Activated naive CD8-positive, alpha-beta T cell treated with anti-CD3 and anti-CD28 coated beads for 36 hours (primary cell): ENCODE data around the gene ALOX12B. TPM values are rescaled to one million over a fixed set of nuclear protein-coding genes. Genes with fewer than 3 reads are reported as not detected.
"Not testable (repeated sequence)": the region's sequence is repeated elsewhere in the genome, so short reads cannot be mapped to it uniquely, and the experiment has no call there.

ENCODE experiments used
- DNase-seq: peaks from one replicate; pipeline ENCODE4 v3.0.0; 2021
- H3K27ac Mint-ChIP-seq: one replicate; pipeline ENCODE4 v1.8.0; 2022; ENCODE audit warnings: mild to moderate bottlenecking, moderate library complexity, mixed read lengths
- H3K27me3 Mint-ChIP-seq: one replicate; pipeline ENCODE4 v1.8.0; 2022; ENCODE audit warnings: mild to moderate bottlenecking, mixed read lengths
- H3K36me3 Mint-ChIP-seq: one replicate; pipeline ENCODE4 v1.8.0; 2021; ENCODE audit warnings: mild to moderate bottlenecking, mixed read lengths
- H3K4me1 Mint-ChIP-seq: one replicate; pipeline ENCODE4 v1.8.0; 2021; ENCODE audit warnings: mixed read lengths
- H3K4me3 Mint-ChIP-seq: one replicate; pipeline ENCODE4 v1.8.0; 2022; ENCODE audit warnings: mild to moderate bottlenecking, moderate library complexity, mixed read lengths
- H3K9me3 Mint-ChIP-seq: one replicate; pipeline ENCODE4 v1.8.0; 2022; ENCODE audit warnings: mixed read lengths
- total RNA-seq, 2 experiments: library from RNA; stranded (reverse); gene quantifications; one replicate each; pipeline ENCODE4 v1.2.3, GENCODE V29; 2021

Gene ALOX12B
- total RNA-seq, 2 experiments from 2014 or later: 3.7 to 4.1 TPM

DNA sequence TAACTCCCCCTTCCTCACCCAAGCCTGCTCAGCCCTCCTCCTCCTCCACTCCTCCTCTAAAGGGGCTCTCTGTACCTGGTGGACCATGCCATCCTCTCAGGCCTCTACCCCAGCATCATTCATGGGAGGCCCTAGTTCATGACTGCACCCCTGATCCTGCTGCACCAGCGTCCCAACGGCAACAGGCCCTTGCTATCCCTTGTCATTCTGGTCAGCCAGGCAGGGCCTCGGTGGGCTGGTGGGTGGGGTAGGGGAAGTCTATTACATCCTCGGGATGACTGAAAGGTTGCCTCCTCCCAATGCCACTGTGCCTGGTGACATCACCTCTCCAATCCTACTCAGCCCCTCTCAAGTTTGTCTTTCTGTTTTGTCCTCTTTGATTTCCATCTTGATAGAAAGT is 19.7 kb downstream of the ALOX12B start:
- Mint-ChIP-seq H3K27ac (no peak overlapping the region), H3K27me3 (peaks cover 42% of the 10 kb centered on the region), H3K4me3 (no peak overlapping the region), H3K4me1 (peaks cover 4% of the 10 kb centered on the region), H3K9me3 (no peaks in the 10 kb centered on the region), H3K36me3 (no peaks in the 10 kb centered on the region)
- DNase-seq: no peak

DNA sequence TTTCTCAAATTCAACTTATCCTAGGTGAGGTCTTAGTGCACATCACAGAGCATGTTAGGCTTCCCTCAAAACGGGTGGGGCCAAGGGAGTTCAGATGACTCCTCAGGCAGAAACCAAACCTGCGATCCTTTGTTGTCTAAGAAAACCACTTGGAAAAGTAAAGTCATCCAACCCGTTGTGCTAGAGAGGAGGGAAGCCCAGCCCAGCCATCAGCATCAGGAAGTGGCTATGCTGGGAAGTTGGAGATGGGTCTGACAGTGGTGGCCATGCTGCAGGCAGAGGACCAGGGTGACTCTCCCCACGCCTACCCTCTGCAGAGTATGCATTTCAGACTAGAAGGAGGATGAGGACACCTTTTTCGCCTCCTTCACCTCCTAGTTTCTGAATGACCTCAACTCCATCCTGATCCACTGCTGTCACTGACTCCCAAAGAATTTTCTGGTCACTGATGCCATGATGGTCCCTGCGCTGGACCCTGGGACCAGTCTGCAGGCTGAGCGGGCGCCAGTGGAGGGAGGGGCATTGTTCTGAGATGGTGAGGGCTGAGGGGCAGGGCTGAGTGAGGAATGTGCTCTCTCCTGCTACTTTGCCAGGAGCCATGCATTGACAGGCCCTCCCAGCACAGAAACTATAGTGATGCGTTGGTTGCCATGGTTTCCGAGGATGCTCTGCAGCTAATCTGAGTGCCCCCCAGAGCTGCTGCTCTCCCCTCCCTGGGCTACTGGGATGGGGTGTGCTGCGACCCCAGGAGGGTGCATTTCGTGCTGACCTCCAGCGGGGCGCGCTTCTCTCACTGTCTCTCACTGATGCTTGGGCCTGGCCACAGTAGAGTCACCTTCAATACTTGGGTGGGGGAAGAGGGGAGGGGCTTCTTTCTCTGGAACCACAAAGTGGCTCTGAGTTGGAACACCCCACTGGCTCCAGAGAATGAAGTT is 20.4 kb downstream of the ALOX12B start:
- no peak overlapping the region for H3K27ac Mint-ChIP-seq
- H3K27me3 Mint-ChIP-seq: peaks cover 42% of the 10 kb centered on the region
- no peaks in the 10 kb centered on the region for H3K36me3 Mint-ChIP-seq
- H3K4me1 Mint-ChIP-seq: no peaks in the 10 kb centered on the region
- H3K9me3 Mint-ChIP-seq: no peaks in the 10 kb centered on the region
- no peak for DNase-seq
- no peak overlapping the region for H3K4me3 Mint-ChIP-seq

DNA sequence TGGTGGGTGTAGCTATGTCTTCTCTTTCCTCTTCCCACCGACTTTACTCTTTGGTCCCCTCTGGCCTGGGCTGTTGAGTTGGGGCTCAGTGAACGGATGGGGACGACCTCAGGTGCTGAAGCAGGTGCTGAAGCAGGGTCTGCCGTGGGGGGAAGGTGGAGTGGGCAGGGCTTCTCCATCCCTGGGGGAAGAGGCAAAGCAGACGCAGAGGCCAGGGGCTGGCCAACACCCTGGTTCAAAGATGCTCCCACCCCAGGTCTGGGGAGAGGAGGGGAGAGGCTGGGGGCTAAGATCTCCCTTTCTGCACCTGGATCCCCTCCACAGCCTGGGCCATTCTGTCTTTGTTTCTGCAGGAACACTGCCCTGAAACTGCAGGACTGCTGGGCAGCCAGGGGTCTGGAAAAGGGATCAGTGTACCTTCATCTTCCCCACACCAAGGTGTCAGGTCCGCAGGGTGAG is 22.9 kb downstream of the ALOX12B start:
- no peaks in the 10 kb centered on the region for H3K36me3 Mint-ChIP-seq
- H3K4me3 Mint-ChIP-seq: no peak overlapping the region
- H3K27me3 Mint-ChIP-seq: peaks cover 54% of the 10 kb centered on the region
- no peaks in the 10 kb centered on the region for H3K9me3 Mint-ChIP-seq
- no peak for DNase-seq
- no peak overlapping the region for H3K27ac Mint-ChIP-seq
- H3K4me1 Mint-ChIP-seq: peaks cover 2% of the 10 kb centered on the region

DNA sequence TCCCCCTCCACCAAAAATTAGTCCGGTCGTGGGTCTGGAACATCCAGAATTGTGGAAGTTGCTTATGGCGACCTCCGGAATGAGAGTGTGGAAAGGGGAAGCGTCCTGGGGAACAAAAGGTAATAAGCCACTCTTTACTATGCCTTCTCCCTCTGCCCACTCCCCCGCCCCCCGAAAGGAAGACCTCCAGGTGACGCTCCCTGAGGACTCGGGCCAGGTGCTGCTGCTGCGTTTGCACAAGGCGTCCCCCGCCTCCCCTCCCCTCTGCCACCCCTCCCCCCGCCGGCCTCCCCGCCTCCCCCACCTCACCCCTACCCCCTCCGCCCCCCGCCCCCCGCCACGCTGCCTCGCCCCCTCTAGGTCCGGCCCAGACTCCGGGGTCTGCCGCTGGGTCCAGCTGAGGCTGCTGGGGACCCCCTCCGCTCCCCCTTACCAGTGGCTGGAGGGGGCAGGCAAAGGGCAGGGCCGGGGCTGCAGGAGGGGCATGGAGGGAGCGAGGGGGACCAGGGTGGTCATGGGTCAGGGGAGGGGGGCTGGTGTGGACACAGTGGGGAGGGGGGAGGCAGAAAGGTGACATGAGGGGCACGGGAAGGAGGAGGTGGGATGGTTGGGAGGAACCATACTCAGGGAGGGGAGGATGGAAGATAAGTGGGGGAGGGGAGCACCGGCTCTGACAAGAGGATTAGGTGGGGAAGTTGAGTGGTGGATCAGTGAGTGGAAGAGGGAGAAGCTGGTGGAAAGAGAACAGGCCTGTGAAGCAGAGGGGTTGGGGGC is 23.6 kb downstream of the ALOX12B start:
- Mint-ChIP-seq H3K4me1 (peaks cover 4% of the 10 kb centered on the region), H3K36me3 (no peaks in the 10 kb centered on the region), H3K27ac (no peak overlapping the region), H3K9me3 (no peaks in the 10 kb centered on the region), H3K27me3 (peaks cover 60% of the 10 kb centered on the region), H3K4me3 (no peak overlapping the region)
- DNase-seq: no peak

DNA sequence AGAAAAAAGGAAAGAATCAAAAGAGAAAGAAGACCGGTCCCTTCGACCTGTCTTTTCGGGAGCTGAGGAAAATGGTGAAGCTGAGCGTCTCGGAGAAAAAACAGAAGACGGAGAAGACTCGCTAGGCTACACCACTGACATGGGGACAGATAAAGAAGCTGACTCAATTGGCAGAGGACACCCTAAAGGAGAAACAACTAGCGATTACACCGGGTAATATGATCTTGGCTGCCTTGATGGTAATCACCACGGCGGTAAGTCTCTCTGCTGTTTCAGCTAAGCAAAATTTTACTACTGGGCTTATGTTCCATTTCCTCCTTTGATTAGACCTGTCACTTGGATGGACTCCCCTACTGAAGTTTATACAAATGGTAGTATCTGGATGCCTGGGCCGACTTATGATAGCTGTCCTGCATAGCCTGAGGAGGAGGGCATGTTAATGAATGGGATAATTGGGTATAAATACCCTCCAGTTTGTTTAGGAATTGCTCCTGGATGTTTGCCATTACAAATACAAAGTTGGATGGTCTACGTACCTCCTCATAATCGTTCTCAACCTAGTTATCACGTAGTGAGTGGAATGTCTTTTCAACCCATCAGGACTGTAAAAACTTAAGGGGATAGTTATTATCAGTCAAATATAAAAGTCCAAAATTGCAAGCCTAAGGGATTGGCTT is 24.6 kb downstream of the ALOX12B start:
- no peak overlapping the region for H3K27ac Mint-ChIP-seq
- no peaks in the 10 kb centered on the region for H3K9me3 Mint-ChIP-seq
- peaks cover 70% of the 10 kb centered on the region for H3K27me3 Mint-ChIP-seq
- DNase-seq: no peak
- no peak overlapping the region for H3K4me3 Mint-ChIP-seq
- no peaks in the 10 kb centered on the region for H3K36me3 Mint-ChIP-seq
- H3K4me1 Mint-ChIP-seq: peaks cover 5% of the 10 kb centered on the region

DNA sequence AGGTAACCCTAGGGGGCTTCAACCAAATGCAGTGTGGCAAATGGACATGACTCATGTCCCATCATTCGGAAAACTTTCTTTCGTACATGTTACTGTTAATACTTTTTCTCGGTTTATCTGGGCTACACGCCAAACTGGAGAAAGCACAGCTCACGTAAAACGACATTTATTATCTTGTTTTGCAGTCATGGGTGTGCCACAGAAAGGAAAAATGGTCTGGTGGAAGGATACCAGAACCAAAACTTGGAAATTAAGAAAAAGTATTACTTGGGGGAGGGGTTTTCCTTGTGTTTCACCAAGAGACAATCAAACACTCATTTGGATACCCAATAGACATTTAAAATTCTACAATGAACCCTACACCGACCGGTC is 25.1 kb downstream of the ALOX12B start:
- H3K36me3 Mint-ChIP-seq: no peaks in the 10 kb centered on the region
- DNase-seq: no peak
- H3K27me3 Mint-ChIP-seq: peaks cover 74% of the 10 kb centered on the region
- peaks cover 6% of the 10 kb centered on the region for H3K4me1 Mint-ChIP-seq
- H3K4me3 Mint-ChIP-seq: no peak overlapping the region
- H3K27ac Mint-ChIP-seq: no peak overlapping the region
- no peaks in the 10 kb centered on the region for H3K9me3 Mint-ChIP-seq

DNA sequence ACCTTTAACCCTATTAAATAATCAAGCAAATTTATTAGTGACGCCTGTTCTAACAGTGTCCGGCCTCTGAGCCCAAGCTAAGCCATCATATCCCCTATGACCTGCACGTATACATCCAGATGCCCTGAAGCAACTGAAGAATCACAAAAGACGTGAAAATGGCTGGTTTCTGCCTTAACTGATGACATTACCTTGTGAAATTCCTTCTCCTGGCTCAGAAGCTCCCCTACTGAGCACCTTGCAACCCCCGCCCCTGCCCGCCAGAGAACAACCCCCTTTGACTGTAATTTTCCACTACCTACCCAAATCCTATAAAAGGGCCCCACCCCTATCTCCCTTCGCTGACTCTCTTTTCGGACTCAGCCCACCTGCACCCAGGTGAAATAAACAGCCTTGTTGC is 25.7 kb downstream of the ALOX12B start:
- not testable (repeated sequence) for H3K4me3 Mint-ChIP-seq, DNase-seq, H3K36me3 Mint-ChIP-seq, H3K9me3 Mint-ChIP-seq, H3K4me1 Mint-ChIP-seq, H3K27ac Mint-ChIP-seq
- peaks cover 80% of the 10 kb centered on the region for H3K27me3 Mint-ChIP-seq

DNA sequence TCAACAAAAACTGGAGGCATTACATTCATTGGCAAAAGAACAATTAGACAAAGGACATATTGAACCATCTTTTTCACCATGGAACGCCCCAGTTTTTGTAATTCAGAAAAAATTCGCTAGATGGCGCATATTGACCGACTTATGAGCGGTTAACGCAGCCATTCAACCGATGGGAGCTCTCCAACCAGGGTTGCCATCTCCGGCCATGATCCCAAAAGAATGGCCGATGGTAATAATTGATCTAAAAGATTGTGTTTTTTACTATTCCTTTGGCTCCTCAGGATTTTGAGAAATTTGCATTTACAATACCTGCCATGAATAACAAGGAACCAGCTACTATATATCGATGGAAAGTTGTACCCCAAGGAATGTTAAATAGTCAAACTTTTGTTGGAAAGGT is 27.2 kb downstream of the ALOX12B start:
- Mint-ChIP-seq H3K4me3 (no peak overlapping the region), H3K9me3 (no peaks in the 10 kb centered on the region), H3K4me1 (peaks cover 21% of the 10 kb centered on the region), H3K27ac (no peak overlapping the region), H3K27me3 (peaks cover 87% of the 10 kb centered on the region), H3K36me3 (no peaks in the 10 kb centered on the region)
- peak; percentile 47 for DNase-seq

DNA sequence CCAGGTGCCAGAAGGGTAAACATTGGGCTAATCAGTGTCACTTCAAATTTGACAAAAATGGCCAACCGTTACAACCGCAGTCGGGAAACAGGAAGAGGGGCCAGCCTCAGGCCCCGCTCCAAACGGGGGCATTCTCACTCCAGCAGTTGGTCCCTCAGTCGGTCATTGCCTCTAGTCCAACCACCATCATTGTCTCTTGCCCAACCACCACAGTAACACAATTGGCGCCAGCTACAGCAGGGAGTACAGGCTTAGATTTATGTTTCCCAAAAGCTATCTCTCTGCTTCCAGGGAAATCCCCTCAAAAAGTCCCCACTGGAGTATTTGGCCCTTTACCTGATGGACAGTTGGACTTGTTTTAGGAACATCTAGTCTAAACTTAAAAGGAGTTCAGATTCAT is 28.4 kb downstream of the ALOX12B start:
- H3K9me3 Mint-ChIP-seq: no peaks in the 10 kb centered on the region
- H3K36me3 Mint-ChIP-seq: no peaks in the 10 kb centered on the region
- peaks cover 77% of the 10 kb centered on the region for H3K27me3 Mint-ChIP-seq
- H3K4me3 Mint-ChIP-seq: no peak overlapping the region
- H3K4me1 Mint-ChIP-seq: peaks cover 21% of the 10 kb centered on the region
- no peak for DNase-seq
- no peak overlapping the region for H3K27ac Mint-ChIP-seq

DNA sequence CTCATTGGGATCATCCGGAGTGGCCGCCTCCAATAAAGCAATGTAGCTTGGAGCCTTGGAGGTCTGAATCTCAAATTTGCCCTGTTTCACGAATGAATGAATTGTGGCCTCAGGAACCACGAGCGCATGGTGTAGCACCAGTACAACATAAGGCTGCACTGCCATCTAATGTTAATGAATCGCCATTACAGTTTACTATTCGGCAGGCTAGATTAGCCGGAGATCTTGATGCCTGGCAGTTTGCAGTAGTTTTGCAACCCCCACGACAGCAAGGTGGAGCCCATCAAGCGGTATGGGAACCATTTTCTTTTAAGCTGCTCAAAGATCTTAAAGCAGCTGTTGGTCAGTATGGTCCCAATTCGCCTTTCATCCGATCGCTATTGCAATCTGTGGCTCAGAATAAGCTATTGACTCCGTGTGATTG is 29.8 kb downstream of the ALOX12B start:
- no peaks in the 10 kb centered on the region for H3K9me3 Mint-ChIP-seq
- H3K36me3 Mint-ChIP-seq: no peaks in the 10 kb centered on the region
- peaks cover 21% of the 10 kb centered on the region for H3K4me1 Mint-ChIP-seq
- H3K27me3 Mint-ChIP-seq: peaks cover 65% of the 10 kb centered on the region
- no peak overlapping the region for H3K27ac Mint-ChIP-seq
- H3K4me3 Mint-ChIP-seq: no peak overlapping the region
- peak; percentile 49 for DNase-seq

DNA sequence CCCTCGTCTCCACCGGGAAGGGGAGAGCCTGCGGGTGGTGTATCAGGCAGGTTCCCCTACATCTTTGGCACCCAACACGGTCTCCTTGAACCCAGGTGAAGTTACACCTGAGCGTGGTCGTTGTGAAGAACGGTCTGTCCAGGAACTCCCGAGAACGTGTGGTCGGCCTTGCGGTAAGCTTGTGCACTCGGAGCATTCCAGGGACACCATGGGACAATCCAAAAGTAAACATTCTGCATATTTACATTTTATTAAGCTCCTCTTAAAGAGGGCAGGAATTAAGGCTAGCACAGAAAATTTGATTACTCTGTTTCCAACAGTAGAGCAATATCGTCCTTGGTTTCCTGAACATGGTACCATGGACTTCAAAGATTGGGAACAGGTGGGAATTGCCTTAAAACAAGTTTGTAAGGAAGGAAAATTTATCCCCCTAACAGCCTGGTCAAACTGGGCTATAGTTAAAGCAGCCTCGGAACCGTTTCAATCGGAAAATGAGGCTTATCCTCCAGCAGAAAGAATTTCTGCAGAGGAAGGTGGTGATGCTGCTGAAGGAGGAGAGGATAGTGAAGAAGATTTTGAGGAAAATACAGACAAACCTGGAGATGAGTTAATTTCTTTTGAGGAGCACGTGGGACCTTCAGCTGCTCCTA is 30.4 kb downstream of the ALOX12B start:
- Mint-ChIP-seq H3K27me3 (peaks cover 59% of the 10 kb centered on the region), H3K4me1 (peaks cover 21% of the 10 kb centered on the region), H3K27ac (no peak overlapping the region), H3K4me3 (no peak overlapping the region), H3K9me3 (no peaks in the 10 kb centered on the region), H3K36me3 (no peaks in the 10 kb centered on the region)
- DNase-seq: no peak

DNA sequence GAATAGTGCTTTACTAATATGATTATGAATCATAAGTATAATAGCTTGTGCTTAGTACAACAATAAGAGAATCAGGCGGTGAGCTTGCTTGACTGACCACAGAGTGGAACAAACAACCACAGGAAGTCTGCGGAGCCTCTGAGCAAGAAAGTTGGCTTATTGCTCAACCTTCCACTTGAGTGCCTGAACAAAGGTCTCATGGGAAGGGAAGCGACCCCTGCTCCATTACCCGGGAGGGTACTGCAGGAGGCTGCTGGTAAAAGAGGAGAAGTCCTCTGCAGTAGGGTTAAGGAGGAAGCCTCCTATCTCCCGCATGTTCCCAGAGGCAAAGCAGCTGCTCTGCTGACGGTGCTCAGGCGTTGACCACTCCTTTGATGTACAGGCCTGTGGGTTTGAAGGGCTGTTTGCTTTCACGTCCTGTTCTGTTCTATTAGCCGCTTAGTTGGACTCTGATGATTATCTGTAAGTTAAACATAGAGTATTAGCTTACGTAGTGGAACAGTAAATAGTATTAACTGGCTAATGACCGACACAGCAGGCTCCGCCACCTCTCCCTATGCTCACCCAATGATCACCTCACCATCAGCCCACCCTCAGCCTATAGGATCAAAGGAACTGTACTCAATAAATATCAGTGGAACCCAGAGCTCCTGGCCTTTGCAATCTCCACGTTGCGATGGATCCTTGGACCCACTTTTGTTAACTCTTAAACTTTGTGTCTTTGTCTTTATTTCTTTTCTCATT is 31.1 kb downstream of the ALOX12B start:
- Mint-ChIP-seq H3K27ac (no peak overlapping the region), H3K4me3 (no peak overlapping the region), H3K4me1 (peaks cover 19% of the 10 kb centered on the region), H3K9me3 (no peaks in the 10 kb centered on the region), H3K36me3 (no peaks in the 10 kb centered on the region), H3K27me3 (peaks cover 52% of the 10 kb centered on the region)
- peak; percentile 59 for DNase-seq

DNA sequence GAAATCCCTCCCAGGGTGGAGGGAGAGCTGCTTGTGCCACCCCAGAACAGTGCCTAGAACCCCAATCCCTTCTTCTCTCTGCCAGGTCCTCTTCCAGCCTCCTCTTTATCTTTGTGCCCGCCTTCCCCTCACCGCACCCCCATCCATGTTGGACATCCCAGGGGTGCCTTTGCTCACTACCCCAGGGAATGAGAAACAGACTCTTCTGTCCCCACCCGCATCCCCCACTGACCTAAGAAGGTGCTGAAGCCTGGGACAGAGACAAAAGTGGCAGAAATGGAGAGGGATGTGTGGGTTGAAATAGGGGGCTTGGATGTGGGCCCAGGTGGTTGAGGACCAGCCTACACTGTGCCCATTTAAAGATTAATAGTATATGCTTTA is 31.7 kb downstream of the ALOX12B start:
- H3K36me3 Mint-ChIP-seq: no peaks in the 10 kb centered on the region
- no peak overlapping the region for H3K4me3 Mint-ChIP-seq
- H3K27ac Mint-ChIP-seq: no peak overlapping the region
- peaks cover 19% of the 10 kb centered on the region for H3K4me1 Mint-ChIP-seq
- H3K9me3 Mint-ChIP-seq: no peaks in the 10 kb centered on the region
- DNase-seq: no peak
- peaks cover 46% of the 10 kb centered on the region for H3K27me3 Mint-ChIP-seq

DNA sequence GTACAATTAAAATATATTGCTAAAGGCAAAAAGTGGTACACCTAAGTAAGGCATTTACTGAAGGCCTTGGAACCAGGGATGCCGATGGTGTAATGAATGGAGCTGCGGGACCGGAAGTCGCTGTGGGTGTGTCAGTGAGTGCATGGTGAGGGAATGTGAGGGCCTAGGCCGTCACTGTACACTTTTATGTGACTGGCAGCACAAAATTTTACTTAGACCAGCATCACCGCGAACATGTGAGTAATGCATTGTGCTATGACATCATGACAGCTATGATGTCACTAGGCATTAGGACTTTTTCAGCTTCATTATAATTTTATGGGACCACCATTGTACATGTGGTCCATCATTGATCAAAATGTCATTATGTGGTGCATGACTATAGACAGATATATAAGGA is 33.9 kb downstream of the ALOX12B start:
- no peak for DNase-seq
- Mint-ChIP-seq H3K27me3 (peaks cover 24% of the 10 kb centered on the region), H3K9me3 (no peaks in the 10 kb centered on the region), H3K4me3 (no peak overlapping the region), H3K27ac (no peak overlapping the region), H3K36me3 (no peaks in the 10 kb centered on the region), H3K4me1 (peaks cover 15% of the 10 kb centered on the region)
